Measurements from ENCODE around the gene CHRNA5. TPM values are rescaled to one million over a fixed set of nuclear protein-coding genes. Genes with fewer than 3 reads are reported as not detected.
A peak's percentile ranks its signal among the peaks of the same experiment; 100 is the strongest.

Gene CHRNA5
- total RNA-seq, 4 donors from 2014 or later, result 0.33 TPM; not detected in 3

DNA sequence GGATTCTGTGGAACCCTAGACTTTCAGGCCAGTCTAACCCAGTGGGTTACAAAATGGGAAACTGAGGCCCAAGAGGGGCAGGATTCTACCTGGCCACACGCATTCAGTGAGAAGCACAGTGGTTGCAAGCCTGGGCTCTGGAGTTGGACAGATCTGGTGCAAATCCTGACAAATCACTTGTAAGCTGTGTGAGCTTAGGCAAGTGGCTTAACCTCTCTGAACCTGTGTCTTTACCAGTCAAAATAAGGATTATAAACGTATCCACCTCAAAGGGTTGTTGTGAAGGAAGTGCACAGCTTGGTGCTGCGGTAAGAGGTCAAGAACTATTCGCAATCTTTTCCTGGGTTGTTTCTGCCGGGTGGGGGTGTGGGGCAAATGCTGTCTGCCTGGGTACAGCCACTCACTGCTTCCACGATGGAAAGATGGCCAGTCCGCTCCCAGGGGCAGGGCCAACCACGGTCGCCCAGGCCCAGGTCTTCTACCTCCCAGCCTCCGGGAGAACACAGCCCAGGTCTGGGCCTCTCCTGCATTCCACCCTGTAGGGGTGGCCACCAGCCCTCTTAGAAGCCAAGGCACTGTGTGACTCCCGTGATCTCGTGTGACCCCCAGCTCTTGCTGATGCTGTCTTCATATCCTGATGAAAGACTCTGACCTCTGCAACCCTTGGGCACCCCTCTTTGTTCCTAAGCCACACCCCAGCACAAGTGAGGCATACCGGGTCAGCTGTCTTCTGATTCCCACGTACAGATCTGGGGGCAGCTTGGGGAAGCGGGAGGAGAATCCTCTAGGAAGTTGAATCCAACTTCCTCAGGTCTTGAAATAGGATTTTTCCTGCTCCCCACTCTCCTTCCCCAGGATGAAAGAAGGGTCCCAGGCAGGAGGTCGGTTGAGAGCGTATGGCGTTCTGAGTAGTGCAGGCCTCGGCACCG lies 54.0 kb downstream of the CHRNA5 start:
- Histone ChIP-seq H3K36me3 (no peaks in the 10 kb centered on the region), H3K4me1 (peaks cover 6 to 13% of the 10 kb centered on the region in 2 donors), H3K27me3 (peaks cover 9% of the 10 kb centered on the region), H3K9me3 (no peaks in the 10 kb centered on the region), H3K27ac (no peak overlapping the region), H3K4me3 (replicated peaks in 1 of 3) (no peak overlapping the region)
- no peak for TF ChIP-seq CTCF (IDR thresholded peaks at IDR 0.05)
- no peak for TF ChIP-seq POLR2A (IDR thresholded peaks at IDR 0.05)
- DNase-seq, result no peak
- 37 to 56% methylated on average over 14 to 20 of the region's 20 CpGs for WGBS, 2 donors
- intact Hi-C loops (cut with DNase I), result loop anchor here (5.0 kb wide), 1 partner anchor 93 kb away; no protein-coding TSS in a partner anchor

- no CpG with 5 or more reads among the region's 41 CpGs for WGBS, 2 donors
- H3K4me1 ChIP-seq, result peaks cover 6 to 13% of the 10 kb centered on the region in 2 donors
- peak overlapping the region in 1 of 3 donors; percentile 26 for H3K4me3 ChIP-seq (replicated peaks in 1 of 3)
- no peak for TF ChIP-seq CTCF (IDR thresholded peaks at IDR 0.05)
- TF ChIP-seq POLR2A (IDR thresholded peaks at IDR 0.05), result no peak
- H3K27ac ChIP-seq, result no peak overlapping the region
- H3K9me3 ChIP-seq, result no peaks in the 10 kb centered on the region
- DNase-seq, result no peak
- intact Hi-C loops (cut with DNase I), result no loop called here
- no peaks in the 10 kb centered on the region for H3K36me3 ChIP-seq
- H3K27me3 ChIP-seq, result peaks cover 9% of the 10 kb centered on the region
These were observed 54.8 kb downstream of the CHRNA5 start for GRCh38 chr15:78620021-78620526.

GRCh38 chr15:78620527-78621421 lies 55.5 kb downstream of the CHRNA5 start, which contains the start of gene CHRNA3:
Gene CHRNA3 (minus strand): TSS chr15:78620996. CDS start chr15:78620794, 202 bp downstream.
- H3K9me3 ChIP-seq, result no peaks in the 10 kb centered on the region
- H3K4me1 ChIP-seq, result peaks cover 6 to 15% of the 10 kb centered on the region in 2 donors
- peak within 1 kb of the TSS in 1 of 3 donors; percentile 26 for H3K4me3 ChIP-seq (replicated peaks in 1 of 3)
- no peaks in the 10 kb centered on the region for H3K36me3 ChIP-seq
- H3K27me3 ChIP-seq, result peaks cover 9% of the 10 kb centered on the region
- intact Hi-C loops (cut with DNase I), result no loop called here
- no peak within 1 kb of the TSS for H3K27ac ChIP-seq
- DNase-seq, result no peak
- 6 to 8% methylated on average over 3 to 37 of the region's 102 CpGs for WGBS, 2 donors
- TF ChIP-seq CTCF (IDR thresholded peaks at IDR 0.05) (no peak), POLR2A (IDR thresholded peaks at IDR 0.05) (no peak)

DNA sequence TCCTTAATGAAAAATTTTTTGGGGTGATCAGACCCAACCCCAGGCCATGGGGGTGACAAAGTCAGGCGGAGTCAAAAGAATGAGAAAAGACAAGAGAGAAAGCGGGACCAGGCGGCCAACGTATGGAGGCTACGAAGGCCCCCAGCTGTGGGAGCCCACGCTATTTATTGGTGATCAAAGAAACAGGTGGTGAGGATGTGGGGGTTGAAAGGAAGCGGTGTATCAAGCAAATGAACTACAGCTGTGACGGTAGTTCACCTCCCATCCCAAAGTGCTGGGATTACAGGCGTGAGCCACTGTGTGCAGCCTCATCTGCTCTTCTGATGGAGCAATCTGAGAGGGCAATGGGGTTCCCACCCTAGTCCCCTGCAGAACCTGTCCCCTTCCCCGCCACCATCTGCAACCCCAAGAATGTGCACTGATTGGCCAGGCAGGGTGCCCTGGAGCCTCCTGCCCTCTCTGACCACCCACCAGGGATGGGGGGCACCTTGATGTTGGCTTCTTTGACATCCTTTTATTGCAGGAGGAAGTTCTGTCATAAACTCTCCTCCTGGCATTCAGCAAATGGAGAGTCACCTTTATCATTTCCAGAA lies 56.6 kb downstream of the CHRNA5 start:
- WGBS, 2 donors, result 87 to 90% methylated on average over 10 of the region's 10 CpGs
- no peak overlapping the region for H3K4me3 ChIP-seq (replicated peaks in 1 of 3)
- peaks cover 9% of the 10 kb centered on the region for H3K27me3 ChIP-seq
- no peaks in the 10 kb centered on the region for H3K36me3 ChIP-seq
- H3K9me3 ChIP-seq, result no peaks in the 10 kb centered on the region
- H3K4me1 ChIP-seq, result peaks cover 12 to 26% of the 10 kb centered on the region in 2 donors
- DNase-seq, result no peak
- no peak overlapping the region for H3K27ac ChIP-seq
- no peak for TF ChIP-seq POLR2A (IDR thresholded peaks at IDR 0.05)
- TF ChIP-seq CTCF (IDR thresholded peaks at IDR 0.05), result no peak
- intact Hi-C loops (cut with DNase I), result no loop called here
